DOHH2 (cell line): Measurements from ENCODE around the gene PRSS12.

ENCODE experiments used
- CTCF ChIP-seq: fragments of 200-600 bp; sonication (generic); IDR thresholded peaks from one replicate; pipeline ENCODE4 v1.5.1; 2014; ENCODE audit warnings: antibody characterized with exemption, mild to moderate bottlenecking, low read depth, low read length; ENCODE audit not compliant: poor library complexity, severe bottlenecking
- EZH2phosphoT487 ChIP-seq: fragments of 200-600 bp; sonication (generic); IDR thresholded peaks from 2 replicates; pipeline ENCODE4 v1.6.1; 2017; ENCODE audit warnings: borderline replicate concordance, mild to moderate bottlenecking, antibody characterized with exemption, low read length, moderate library complexity, mixed read lengths

GRCh38 chr4:118254368-118254767 is 98.4 kb downstream of the PRSS12 start:
- TF ChIP-seq CTCF (no peak), EZH2phosphoT487 (no peak)
